Measurements from ENCODE around the gene VPS37C.

The VPS37C gene

DNA sequence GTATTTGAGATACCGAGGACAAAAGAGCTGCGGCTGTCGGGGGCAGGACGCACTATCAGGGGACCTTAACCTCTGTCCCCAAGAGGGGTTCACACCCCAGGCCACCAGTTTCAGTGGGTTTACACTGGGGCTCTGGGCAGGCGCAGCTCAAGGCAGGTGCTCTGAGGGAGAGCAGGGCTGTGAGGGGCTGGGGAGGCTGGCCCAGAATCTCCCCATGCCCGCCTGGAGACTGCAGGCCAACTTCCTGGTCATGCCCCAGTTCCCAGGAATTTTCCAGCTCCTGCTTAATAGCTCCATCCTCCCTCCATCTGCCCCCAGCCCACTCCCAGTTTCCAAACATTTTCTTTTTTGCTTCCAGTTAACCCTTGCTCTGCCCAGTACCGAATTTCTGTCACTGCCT is 34.5 kb upstream of the VPS37C start:
- TF ChIP-seq, protein P1, sequence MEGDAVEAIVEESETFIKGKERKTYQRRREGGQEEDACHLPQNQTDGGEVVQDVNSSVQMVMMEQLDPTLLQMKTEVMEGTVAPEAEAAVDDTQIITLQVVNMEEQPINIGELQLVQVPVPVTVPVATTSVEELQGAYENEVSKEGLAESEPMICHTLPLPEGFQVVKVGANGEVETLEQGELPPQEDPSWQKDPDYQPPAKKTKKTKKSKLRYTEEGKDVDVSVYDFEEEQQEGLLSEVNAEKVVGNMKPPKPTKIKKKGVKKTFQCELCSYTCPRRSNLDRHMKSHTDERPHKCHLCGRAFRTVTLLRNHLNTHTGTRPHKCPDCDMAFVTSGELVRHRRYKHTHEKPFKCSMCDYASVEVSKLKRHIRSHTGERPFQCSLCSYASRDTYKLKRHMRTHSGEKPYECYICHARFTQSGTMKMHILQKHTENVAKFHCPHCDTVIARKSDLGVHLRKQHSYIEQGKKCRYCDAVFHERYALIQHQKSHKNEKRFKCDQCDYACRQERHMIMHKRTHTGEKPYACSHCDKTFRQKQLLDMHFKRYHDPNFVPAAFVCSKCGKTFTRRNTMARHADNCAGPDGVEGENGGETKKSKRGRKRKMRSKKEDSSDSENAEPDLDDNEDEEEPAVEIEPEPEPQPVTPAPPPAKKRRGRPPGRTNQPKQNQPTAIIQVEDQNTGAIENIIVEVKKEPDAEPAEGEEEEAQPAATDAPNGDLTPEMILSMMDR (IDR thresholded peaks at IDR 0.05; ENCODE audit: low read depth, low read length): no peak
- no peak overlapping the region for H3K4me3 ChIP-seq (ENCODE audit: low read depth, low read length)

DNA sequence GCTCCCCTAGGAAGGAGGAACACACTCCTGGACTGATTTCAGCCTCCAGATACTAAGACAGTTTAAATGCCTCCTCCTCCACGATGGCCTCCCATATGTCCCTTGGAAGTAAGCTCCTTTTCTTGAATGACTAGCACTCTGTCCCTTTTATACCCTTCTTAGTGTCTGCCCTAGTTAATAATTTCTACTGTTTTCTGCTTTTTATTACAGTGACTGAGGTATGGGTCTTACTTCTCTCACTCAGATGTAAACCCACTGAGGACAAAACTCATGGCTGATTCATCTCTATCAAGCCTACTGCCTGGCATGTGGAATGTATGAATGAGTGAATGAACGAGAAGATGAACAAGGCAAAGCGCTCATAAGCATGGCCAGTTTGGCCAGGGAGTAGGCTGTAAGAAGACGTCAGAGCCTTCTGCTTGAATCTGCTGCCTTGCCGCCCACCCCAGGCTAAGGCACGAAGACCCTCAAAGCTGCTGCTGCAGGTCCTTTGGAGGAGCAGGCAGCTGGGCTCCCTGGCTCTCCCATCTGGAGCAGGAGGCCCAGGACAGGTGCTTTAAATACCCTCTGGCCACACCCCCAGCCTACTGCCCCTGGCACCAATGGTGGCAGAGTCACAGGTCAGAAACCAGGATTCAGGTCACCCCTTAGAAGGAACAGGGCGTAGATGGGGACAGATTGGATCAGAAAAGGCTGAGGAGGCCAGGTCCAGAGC is 33.9 kb upstream of the VPS37C start:
- TF ChIP-seq, protein P1 (IDR thresholded peaks at IDR 0.05; ENCODE audit: low read depth, low read length): no peak
- H3K4me3 ChIP-seq (ENCODE audit: low read depth, low read length): no peak overlapping the region

DNA sequence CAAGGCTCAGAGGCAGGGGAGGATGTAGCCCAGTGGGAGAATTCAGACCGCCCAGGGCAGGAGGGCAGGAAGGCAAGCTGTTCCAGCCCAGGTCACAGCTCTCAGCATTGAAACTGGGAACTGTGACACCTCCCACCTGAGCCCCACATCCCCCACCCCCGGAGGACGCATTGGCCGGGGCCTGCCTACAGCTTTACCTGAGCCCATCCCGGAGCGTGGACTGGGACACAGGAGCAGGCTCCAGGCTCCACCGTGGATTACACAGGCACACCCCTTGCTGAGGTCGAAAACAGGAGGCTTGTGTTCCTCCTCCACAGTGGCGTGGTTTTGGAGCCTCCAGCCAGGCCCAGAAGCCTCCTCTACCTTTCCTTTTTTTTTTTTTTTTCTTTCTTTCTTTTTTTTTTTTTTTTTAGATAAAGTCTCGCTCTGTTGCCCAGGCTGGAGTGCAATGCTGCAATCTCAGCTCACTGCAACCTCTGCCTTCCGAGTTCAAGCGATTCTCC is 33.0 kb upstream of the VPS37C start:
- H3K4me3 ChIP-seq (ENCODE audit: low read depth, low read length): no peak overlapping the region
- TF ChIP-seq, protein P1 (IDR thresholded peaks at IDR 0.05; ENCODE audit: low read depth, low read length): no peak

DNA sequence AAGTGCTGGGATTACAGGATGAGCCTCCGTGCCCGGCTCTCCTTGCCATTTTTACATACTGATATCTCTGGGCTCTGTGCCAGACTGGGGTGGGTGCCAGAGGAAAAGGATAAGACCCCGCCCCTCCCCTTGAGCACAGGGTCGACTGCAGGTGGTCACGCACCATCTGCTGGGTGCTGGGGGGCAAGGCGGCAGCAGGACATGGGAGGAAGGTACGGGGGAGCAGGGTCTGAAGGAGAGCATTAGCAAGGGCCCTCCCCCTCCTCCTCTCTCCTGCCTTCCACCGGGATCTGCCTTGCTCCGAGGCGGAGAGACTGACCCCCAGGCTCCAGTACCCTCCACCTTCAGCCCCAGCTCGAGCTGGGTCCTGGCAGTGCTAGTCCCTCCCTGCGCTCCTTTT is 32.4 kb upstream of the VPS37C start:
- TF ChIP-seq, protein P1 (IDR thresholded peaks at IDR 0.05; ENCODE audit: low read depth, low read length): no peak
- H3K4me3 ChIP-seq (ENCODE audit: low read depth, low read length): no peak overlapping the region

DNA sequence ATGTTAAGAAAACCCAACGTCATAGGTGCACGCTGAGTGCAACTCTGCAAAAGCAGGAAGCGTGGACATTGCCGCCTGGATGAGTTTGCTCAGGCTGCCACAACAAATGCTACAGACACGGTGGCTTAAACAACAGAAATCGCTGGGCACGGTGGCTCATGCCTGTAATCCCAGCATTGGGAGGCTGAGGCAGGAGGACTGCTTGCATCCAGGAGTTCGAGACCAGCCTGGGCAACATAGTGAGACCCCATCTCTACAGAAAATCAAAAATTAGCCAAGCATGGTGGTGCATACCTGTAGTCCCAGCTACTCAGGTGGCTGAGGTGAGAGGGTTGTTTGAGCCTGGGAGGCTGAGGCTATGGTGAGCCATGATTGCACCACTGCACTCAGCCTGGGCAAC is 28.7 kb upstream of the VPS37C start:
- H3K4me3 ChIP-seq (ENCODE audit: low read depth, low read length): no peak overlapping the region

DNA sequence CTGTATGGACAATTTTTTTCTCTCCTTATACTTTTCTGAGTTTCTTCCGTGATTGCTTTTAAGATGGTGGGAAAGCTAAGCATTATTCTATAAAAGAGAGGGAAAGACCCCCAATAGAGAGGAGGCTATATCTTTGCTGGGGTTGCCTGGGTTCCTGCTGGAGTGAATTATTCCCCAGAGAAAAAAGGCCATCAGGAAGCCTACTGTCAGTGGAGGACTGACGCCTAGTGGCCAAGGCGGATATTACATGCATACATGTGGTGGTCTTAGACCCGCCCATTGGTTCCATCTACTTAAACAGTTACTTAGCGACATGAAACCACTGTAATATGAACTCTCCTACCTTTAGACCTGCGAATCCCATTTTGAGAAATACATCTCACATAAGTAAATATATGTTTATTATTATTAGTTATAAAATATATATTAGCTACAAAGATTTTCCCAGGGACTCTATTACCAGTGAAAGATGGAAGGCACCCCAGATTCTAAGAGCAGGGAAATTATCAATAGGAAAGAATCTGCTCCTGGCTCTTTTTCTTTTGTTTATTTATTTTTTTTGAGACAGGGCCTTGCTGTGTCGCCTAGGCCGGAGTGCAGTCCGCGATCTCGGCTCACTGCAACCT is 26.4 kb upstream of the VPS37C start:
- no peak overlapping the region for H3K4me3 ChIP-seq (ENCODE audit: low read depth, low read length)
- TF ChIP-seq, protein P1 (IDR thresholded peaks at IDR 0.05; ENCODE audit: low read depth, low read length): peak; percentile 99

More for the DNA sequence above, 28.7 kb upstream of the VPS37C start:
- TF ChIP-seq, protein P1 (IDR thresholded peaks at IDR 0.05; ENCODE audit: low read depth, low read length): no peak

DNA sequence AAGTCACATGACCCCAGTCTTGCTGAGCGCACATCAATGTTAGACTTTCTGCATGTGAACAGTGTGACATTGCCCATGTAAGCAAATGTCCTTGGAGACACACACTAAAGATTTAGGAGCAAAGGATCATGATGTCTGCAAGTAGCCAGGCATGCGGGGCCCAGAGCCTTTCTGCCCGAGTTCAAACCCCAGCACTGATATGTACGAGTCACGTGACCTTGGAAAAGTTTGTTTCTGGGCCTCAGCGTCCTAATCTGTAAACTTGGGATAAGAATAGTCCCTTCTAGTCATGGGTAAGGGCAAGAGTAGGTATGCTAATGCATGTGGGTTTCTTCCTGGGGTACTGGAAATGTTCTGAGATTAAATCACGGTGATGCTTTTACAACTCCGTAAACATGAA is 25.3 kb upstream of the VPS37C start:
- TF ChIP-seq, protein P1 (IDR thresholded peaks at IDR 0.05; ENCODE audit: low read depth, low read length): no peak
- H3K4me3 ChIP-seq (ENCODE audit: low read depth, low read length): no peak overlapping the region

Data from WI38 (cell line).